Bronchial epithelial cell (primary cell): ENCODE results near the gene TRAM1L1. TPM values are rescaled to one million over a fixed set of nuclear protein-coding genes. Genes with fewer than 3 reads are reported as not detected.

Source experiments
- DNase-seq: peaks from one replicate; pipeline ENCODE4 v3.0.0-alpha.2; 2010; ENCODE audit warnings: low read depth
- FAIRE-seq: peaks from 2 replicates; lab custom pipeline; 2011; peaks lifted over from hg19 to GRCh38; lab: Jason Lieb, UNC
- H3K27me3 ChIP-seq: 2 replicates; pipeline ENCODE4 v1.5.1; 2011; ENCODE audit warnings: low read length; ENCODE audit not compliant: control insufficient read depth, insufficient read depth
- H3K36me3 ChIP-seq: 2 replicates; pipeline ENCODE4 v1.5.1; 2011; ENCODE audit warnings: low read length; ENCODE audit not compliant: control insufficient read depth, insufficient read depth
- H3K4me3 ChIP-seq: 2 replicates; pipeline ENCODE4 v1.5.1; 2011; ENCODE audit warnings: mild to moderate bottlenecking, low read depth, low read length, control low read depth
- total RNA-seq: library from RNA; depleted of rRNA; stranded (reverse); fragments of >200 nt; gene quantifications from 2 replicates; pipeline ENCODE4 v1.2.1, GENCODE V29; 2014
- TF ChIP-seq, protein P1 (sequence below): IDR thresholded peaks from 2 replicates; pipeline ENCODE4 v1.5.1; 2011; ENCODE audit warnings: mild to moderate bottlenecking, moderate library complexity, low read length, control low read depth, inconsistent platforms; ENCODE audit not compliant: insufficient read depth, severe bottlenecking

The TRAM1L1 gene
- 0.26 and 0.51 TPM in 2 replicates for total RNA-seq

DNA sequence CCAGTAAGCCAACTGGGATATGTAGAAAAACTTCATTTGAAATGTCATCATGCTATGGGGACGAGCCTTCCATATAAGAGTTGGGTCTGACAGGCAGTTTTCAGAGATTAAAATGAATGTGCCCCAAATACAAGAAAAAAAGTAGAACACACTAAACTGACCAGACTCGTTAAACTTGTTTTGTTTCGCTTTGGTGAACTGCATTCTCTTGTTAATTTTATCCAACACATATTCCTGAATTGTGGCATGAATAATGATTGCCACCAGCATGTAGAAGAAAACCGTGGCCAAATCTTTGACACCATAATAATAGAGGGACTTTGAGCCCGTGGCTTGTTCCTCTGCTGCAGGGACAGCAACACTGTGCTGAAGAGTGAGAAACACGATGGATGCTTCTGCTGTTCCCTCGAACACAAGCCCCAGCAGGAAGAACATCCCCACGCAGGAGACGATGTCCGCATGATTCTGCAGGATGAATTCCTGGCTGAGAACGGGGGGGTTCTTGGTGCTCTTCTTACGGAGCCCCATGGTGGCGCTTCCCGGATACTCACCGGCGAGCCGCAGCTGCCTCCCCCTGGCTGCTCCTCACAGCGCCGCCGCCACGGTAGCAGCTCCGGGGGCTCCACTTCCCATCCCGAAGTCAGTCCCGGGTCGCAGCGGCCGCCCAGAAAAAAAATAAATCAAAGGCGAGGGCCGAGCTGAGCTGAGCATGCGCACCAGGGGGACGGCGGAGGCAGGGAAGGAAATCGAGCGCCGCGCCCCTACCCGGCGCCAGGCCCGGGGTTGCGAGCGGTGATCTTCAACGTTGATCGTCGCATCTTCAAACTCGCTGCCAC, at the start of gene TRAM1L1:
Gene TRAM1L1 (minus strand): TSS at position 711 of the 836 bp plus-strand sequence. CDS start 183 bp downstream, at position 528.
- no peaks in the 10 kb centered on the region for H3K27me3 ChIP-seq
- H3K4me3 ChIP-seq = peak within 1 kb of the TSS; percentile 57
- H3K36me3 ChIP-seq = no peaks in the 10 kb centered on the region
- TF ChIP-seq, protein P1, sequence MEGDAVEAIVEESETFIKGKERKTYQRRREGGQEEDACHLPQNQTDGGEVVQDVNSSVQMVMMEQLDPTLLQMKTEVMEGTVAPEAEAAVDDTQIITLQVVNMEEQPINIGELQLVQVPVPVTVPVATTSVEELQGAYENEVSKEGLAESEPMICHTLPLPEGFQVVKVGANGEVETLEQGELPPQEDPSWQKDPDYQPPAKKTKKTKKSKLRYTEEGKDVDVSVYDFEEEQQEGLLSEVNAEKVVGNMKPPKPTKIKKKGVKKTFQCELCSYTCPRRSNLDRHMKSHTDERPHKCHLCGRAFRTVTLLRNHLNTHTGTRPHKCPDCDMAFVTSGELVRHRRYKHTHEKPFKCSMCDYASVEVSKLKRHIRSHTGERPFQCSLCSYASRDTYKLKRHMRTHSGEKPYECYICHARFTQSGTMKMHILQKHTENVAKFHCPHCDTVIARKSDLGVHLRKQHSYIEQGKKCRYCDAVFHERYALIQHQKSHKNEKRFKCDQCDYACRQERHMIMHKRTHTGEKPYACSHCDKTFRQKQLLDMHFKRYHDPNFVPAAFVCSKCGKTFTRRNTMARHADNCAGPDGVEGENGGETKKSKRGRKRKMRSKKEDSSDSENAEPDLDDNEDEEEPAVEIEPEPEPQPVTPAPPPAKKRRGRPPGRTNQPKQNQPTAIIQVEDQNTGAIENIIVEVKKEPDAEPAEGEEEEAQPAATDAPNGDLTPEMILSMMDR = no peak
- DNase-seq = peak; percentile 19
- FAIRE-seq = no peak

DNA sequence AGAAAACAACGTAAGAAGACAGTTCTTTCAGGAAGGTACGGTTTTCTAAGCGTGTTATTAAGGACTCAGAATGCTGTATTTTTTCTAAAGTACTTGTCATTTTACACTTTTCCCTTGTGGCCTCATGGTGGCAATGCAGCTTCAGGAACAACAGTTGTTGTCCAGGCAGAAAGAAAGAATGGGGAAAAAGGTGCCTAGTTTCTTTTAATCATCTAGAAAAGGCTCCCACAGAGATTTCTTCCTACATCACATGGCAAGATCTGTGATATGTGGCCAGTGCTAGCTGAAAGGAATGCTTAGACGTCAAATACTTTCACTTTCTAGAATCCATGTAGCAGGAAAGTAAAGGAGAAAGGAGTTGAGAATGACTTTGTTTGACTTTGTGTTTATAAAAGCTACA, 49.0 kb upstream of the TRAM1L1 start:
- Histone ChIP-seq H3K4me3 (no peak overlapping the region), H3K36me3 (no peaks in the 10 kb centered on the region), H3K27me3 (no peaks in the 10 kb centered on the region)
- TF ChIP-seq, protein P1 = peak; percentile 54
- DNase-seq (peak; percentile 49), FAIRE-seq (no peak)

- Histone ChIP-seq H3K36me3 (no peaks in the 10 kb centered on the region), H3K27me3 (no peaks in the 10 kb centered on the region), H3K4me3 (no peak overlapping the region)
- DNase-seq (no peak), FAIRE-seq (no peak)
- TF ChIP-seq, protein P1 = no peak
Observed at GRCh38 chr4:117096886-117097285, 11.5 kb upstream of the TRAM1L1 start.

DNA sequence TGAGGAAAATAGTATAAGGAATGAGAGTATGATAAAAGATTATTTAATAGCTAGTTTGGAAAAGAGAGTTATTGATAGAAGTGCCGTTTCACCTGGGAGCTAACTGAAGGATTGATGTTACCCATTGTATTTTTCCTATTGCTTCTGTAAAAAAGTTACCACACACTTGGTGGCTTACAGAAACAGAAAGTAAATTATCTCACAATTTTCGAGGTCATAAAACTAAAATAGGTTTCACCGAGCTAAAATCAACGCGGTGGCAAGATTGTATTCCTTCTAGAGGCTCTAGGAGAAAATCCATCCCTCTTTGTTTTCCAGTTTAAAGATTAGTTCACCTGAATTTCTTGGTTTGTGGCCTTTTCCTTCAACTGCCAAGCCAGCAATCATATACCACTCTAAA, 11.1 kb upstream of the TRAM1L1 start:
- Histone ChIP-seq H3K36me3 (no peaks in the 10 kb centered on the region), H3K4me3 (no peak overlapping the region), H3K27me3 (no peaks in the 10 kb centered on the region)
- DNase-seq (no peak), FAIRE-seq (no peak)
- TF ChIP-seq, protein P1 = no peak

DNA sequence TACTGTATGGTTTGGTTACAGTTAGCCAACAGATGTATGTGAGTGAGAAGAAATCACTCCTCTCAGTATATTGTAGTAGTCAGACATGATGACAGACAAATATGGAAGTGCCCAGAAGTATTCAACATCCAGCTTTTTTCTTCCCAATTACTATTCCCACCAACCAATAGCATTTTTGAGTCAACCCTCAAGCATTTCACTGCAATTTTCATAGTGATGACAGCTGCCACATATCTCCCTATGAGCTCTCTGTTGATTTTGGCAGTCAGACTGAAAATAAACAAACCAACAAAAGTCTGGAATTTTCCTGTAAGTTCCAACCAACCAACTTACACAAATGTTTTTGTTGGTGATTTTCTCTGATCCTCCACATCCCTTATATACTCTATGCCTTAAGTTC, 8.2 kb upstream of the TRAM1L1 start:
- Histone ChIP-seq H3K4me3 (no peak overlapping the region), H3K36me3 (no peaks in the 10 kb centered on the region), H3K27me3 (no peaks in the 10 kb centered on the region)
- FAIRE-seq (no peak), DNase-seq (no peak)
- TF ChIP-seq, protein P1 = no peak

DNA sequence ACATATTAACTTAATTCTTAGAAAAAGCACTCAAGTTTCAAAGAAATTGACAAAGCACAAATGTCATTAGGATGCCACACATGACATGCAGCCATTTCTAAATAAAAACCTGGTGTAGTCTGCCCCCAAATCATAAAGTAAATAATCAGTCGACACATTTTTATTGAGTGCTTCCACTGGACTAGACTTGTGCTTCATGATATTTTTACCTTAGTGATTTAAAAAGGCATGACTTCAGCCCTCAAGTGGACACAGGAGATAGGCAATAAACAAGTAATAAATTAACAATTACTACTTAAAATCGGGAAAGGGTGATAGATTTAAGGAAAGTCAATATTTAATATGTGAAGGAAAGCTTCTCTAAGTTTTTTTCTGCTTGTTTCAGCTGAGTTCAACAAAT, 7.6 kb downstream of the TRAM1L1 start:
- FAIRE-seq (no peak), DNase-seq (no peak)
- Histone ChIP-seq H3K4me3 (no peak overlapping the region), H3K27me3 (no peaks in the 10 kb centered on the region), H3K36me3 (no peaks in the 10 kb centered on the region)
- TF ChIP-seq, protein P1 = no peak
